Choroid plexus epithelial cell (primary cell): ENCODE measurements around the gene HES1.
"Not testable (repeated sequence)": the region's sequence is repeated elsewhere in the genome, so short reads cannot be mapped to it uniquely, and the experiment has no call there.

Experiments used
- DNase-seq: peaks from one replicate; pipeline ENCODE4 v3.0.0-alpha.2; 2010; ENCODE audit warnings: low read depth
- H3K4me3 ChIP-seq: 2 replicates; pipeline ENCODE4 v1.5.1; 2011; ENCODE audit warnings: low read depth, mild to moderate bottlenecking, control low read depth, low read length, moderate library complexity
- CTCF ChIP-seq: conservative IDR thresholded peaks from 2 replicates; pipeline ENCODE4 v1.5.1; 2011; ENCODE audit warnings: low read depth, mild to moderate bottlenecking, control low read depth, inconsistent platforms, low read length, moderate library complexity

The HES1 gene

GRCh38 chr3:194145702-194146101, 9.8 kb downstream of the HES1 start:
- no peak overlapping the region for H3K4me3 ChIP-seq
- no peak for TF ChIP-seq CTCF
- no peak for DNase-seq

- H3K4me3 ChIP-seq, result no peak overlapping the region
- DNase-seq, result no peak
- TF ChIP-seq CTCF, result no peak
Measured at GRCh38 chr3:194147679-194148078, 11.7 kb downstream of the HES1 start.

GRCh38 chr3:194148383-194148782, 12.4 kb downstream of the HES1 start:
- no peak overlapping the region for H3K4me3 ChIP-seq
- DNase-seq, result peak; percentile 87
- TF ChIP-seq CTCF, result no peak

GRCh38 chr3:194150252-194150934, 14.4 kb downstream of the HES1 start:
- H3K4me3 ChIP-seq, result no peak overlapping the region
- TF ChIP-seq CTCF, result no peak
- DNase-seq, result no peak

- DNase-seq, H3K4me3 ChIP-seq: not testable (repeated sequence)
Measured at GRCh38 chr3:194150935-194151302, 15.0 kb downstream of the HES1 start.

- H3K4me3 ChIP-seq, result no peak overlapping the region
- no peak for TF ChIP-seq CTCF
- DNase-seq, result no peak
Measured at GRCh38 chr3:194154346-194154745, 18.4 kb downstream of the HES1 start.

- DNase-seq, result no peak
- H3K4me3 ChIP-seq, result no peak overlapping the region
- TF ChIP-seq CTCF, result no peak
Measured at GRCh38 chr3:194156095-194156494, 20.1 kb downstream of the HES1 start.

GRCh38 chr3:194158942-194159439, 23.0 kb downstream of the HES1 start:
- H3K4me3 ChIP-seq, result no peak overlapping the region
- no peak for TF ChIP-seq CTCF
- DNase-seq, result no peak
